ENCODE results near the gene BORCS6. TPM values are rescaled to one million over a fixed set of nuclear protein-coding genes. Genes with fewer than 3 reads are reported as not detected.

The BORCS6 gene
- total and polyA plus RNA-seq, 2 of the 13 experiments (the other 11 are each of a cell fraction or from before 2014, with no cell fraction given): 2.0 to 5.1 TPM

- TF ChIP-seq GMEB2 (CRISPR knock-in tag; IDR thresholded peaks at IDR 0.05; ENCODE audit: low read depth) (peak; percentile 33; the same call in 1 of the 2 replicates), NR2F2 (IDR thresholded peaks at IDR 0.05; ENCODE audit: borderline replicate concordance, low read depth) (peak; percentile 70; the same call in 1 of the 2 replicates), ZNF672 (CRISPR knock-in tag; IDR thresholded peaks at IDR 0.05) (no peak), POLR2G (IDR thresholded peaks at IDR 0.05; ENCODE audit: low read depth, low read length) (peak; percentile 54; the same call in 1 of the 2 replicates), KDM1A (CRISPR knock-in tag; IDR thresholded peaks at IDR 0.05) (peak; percentile 32; the same call in 1 of the 2 replicates), IRX3 (CRISPR knock-in tag; IDR thresholded peaks at IDR 0.05; ENCODE audit: borderline replicate concordance, low read depth) (0 out of 2 replicates have a peak, but pooled peaks have one; percentile 71), CHCHD3 (CRISPR knock-in tag; IDR thresholded peaks at IDR 0.05) (no peak), NR2F6 (IDR thresholded peaks at IDR 0.05) (peak; percentile 52), NR2F6 (CRISPR knock-in tag; IDR thresholded peaks at IDR 0.05) (peak; percentile 65), ZNF101 (CRISPR knock-in tag; IDR thresholded peaks at IDR 0.05; ENCODE audit: borderline replicate concordance, low read depth) (0 out of 2 replicates have a peak, but pooled peaks have one; percentile 1), ZNF670 (CRISPR knock-in tag; IDR thresholded peaks at IDR 0.05; ENCODE audit: borderline replicate concordance) (peak; percentile 94), HIVEP1 (CRISPR knock-in tag; IDR thresholded peaks at IDR 0.05) (0 out of 2 replicates have a peak, but pooled peaks have one; percentile 20), ZNF616 (CRISPR knock-in tag; IDR thresholded peaks at IDR 0.05; ENCODE audit: low read depth) (no peak), ZNF432 (CRISPR knock-in tag; IDR thresholded peaks at IDR 0.05; ENCODE audit: borderline replicate concordance) (no peak), IRF9 (CRISPR knock-in tag; IDR thresholded peaks at IDR 0.05; ENCODE audit: borderline replicate concordance) (no peak; the same call in 1 of the 2 replicates), ZNF160 (CRISPR knock-in tag; IDR thresholded peaks at IDR 0.05) (no peak; the same call in 1 of the 2 replicates), ZNF33B (CRISPR knock-in tag; IDR thresholded peaks at IDR 0.05) (no peak), HOXA5 (CRISPR knock-in tag; IDR thresholded peaks at IDR 0.05) (peak; percentile 44), IKZF1 (IDR thresholded peaks at IDR 0.05) (no peak)
- TF ChIP-seq, protein P1, sequence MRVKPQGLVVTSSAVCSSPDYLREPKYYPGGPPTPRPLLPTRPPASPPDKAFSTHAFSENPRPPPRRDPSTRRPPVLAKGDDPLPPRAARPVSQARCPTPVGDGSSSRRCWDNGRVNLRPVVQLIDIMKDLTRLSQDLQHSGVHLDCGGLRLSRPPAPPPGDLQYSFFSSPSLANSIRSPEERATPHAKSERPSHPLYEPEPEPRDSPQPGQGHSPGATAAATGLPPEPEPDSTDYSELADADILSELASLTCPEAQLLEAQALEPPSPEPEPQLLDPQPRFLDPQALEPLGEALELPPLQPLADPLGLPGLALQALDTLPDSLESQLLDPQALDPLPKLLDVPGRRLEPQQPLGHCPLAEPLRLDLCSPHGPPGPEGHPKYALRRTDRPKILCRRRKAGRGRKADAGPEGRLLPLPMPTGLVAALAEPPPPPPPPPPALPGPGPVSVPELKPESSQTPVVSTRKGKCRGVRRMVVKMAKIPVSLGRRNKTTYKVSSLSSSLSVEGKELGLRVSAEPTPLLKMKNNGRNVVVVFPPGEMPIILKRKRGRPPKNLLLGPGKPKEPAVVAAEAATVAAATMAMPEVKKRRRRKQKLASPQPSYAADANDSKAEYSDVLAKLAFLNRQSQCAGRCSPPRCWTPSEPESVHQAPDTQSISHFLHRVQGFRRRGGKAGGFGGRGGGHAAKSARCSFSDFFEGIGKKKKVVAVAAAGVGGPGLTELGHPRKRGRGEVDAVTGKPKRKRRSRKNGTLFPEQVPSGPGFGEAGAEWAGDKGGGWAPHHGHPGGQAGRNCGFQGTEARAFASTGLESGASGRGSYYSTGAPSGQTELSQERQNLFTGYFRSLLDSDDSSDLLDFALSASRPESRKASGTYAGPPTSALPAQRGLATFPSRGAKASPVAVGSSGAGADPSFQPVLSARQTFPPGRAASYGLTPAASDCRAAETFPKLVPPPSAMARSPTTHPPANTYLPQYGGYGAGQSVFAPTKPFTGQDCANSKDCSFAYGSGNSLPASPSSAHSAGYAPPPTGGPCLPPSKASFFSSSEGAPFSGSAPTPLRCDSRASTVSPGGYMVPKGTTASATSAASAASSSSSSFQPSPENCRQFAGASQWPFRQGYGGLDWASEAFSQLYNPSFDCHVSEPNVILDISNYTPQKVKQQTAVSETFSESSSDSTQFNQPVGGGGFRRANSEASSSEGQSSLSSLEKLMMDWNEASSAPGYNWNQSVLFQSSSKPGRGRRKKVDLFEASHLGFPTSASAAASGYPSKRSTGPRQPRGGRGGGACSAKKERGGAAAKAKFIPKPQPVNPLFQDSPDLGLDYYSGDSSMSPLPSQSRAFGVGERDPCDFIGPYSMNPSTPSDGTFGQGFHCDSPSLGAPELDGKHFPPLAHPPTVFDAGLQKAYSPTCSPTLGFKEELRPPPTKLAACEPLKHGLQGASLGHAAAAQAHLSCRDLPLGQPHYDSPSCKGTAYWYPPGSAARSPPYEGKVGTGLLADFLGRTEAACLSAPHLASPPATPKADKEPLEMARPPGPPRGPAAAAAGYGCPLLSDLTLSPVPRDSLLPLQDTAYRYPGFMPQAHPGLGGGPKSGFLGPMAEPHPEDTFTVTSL (CRISPR knock-in tag; IDR thresholded peaks at IDR 0.05; ENCODE audit: borderline replicate concordance): peak; percentile 59; the same call in 1 of the 2 replicates
- TF ChIP-seq, protein P2, sequence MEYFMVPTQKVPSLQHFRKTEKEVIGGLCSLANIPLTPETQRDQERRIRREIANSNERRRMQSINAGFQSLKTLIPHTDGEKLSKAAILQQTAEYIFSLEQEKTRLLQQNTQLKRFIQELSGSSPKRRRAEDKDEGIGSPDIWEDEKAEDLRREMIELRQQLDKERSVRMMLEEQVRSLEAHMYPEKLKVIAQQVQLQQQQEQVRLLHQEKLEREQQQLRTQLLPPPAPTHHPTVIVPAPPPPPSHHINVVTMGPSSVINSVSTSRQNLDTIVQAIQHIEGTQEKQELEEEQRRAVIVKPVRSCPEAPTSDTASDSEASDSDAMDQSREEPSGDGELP (IDR thresholded peaks at IDR 0.05; ENCODE audit: borderline replicate concordance, low read depth): peak; percentile 67; the same call in 1 of the 2 replicates
Observed at GRCh38 chr17:8220783-8221662, 31.0 kb upstream of the BORCS6 start (continued).

Data from HepG2 (cell line).